OCI-LY1 (cell line): ENCODE measurements around the gene THBS3.

ENCODE experiments used
- CTCF ChIP-seq: fragments of 200-600 bp; sonication (generic), shearing (Covaris generic); IDR thresholded peaks from 2 replicates; pipeline ENCODE4 v1.5.1; 2017; ENCODE audit warnings: mild to moderate bottlenecking, antibody characterized with exemption, low read length, moderate library complexity, mixed read lengths
- EZH2 ChIP-seq: fragments of 200-600 bp; sonication (generic), shearing (Covaris generic); IDR thresholded peaks from 2 replicates; pipeline ENCODE4 v1.8.0; 2017; ENCODE audit warnings: borderline replicate concordance, mixed run types, mild to moderate bottlenecking, antibody characterized with exemption, low read length, moderate library complexity, mixed read lengths

- TF ChIP-seq EZH2 (no peak), CTCF (no peak)
Measured at GRCh38 chr1:155185783-155186066, 22.0 kb downstream of the THBS3 start.
